ENCODE data around the gene RAPGEFL1. TPM values are rescaled to one million over a fixed set of nuclear protein-coding genes. Genes with fewer than 3 reads are reported as not detected.

Gene RAPGEFL1
- total RNA-seq, 1 donor from 2014 or later: 24.1 TPM

- no peak overlapping the region for H3K4me3 Mint-ChIP-seq
- no peaks in the 10 kb centered on the region for H3K27me3 Mint-ChIP-seq (ENCODE audit: low read depth)
- peak; percentile 85 for TF ChIP-seq CTCF (conservative IDR thresholded peaks at IDR 0.05)
- H3K9me3 Mint-ChIP-seq: no peaks in the 10 kb centered on the region
- no peak for DNase-seq (ENCODE audit: low read depth, low spot score)
- peak overlapping the region; percentile 37 for H3K27ac Mint-ChIP-seq (ENCODE audit: unreplicated experiment)
- H3K4me1 Mint-ChIP-seq: peaks cover 3% of the 10 kb centered on the region
- peaks cover 15% of the 10 kb centered on the region for H3K36me3 Mint-ChIP-seq (ENCODE audit: low read depth)
Measured at GRCh38 chr17:40168262-40168832, 8.9 kb upstream of the RAPGEFL1 start.

- H3K27ac Mint-ChIP-seq (ENCODE audit: unreplicated experiment): no peak overlapping the region
- no peaks in the 10 kb centered on the region for H3K9me3 Mint-ChIP-seq
- peaks cover 18% of the 10 kb centered on the region for H3K36me3 Mint-ChIP-seq (ENCODE audit: low read depth)
- H3K4me3 Mint-ChIP-seq: no peak overlapping the region
- no peak for TF ChIP-seq CTCF (conservative IDR thresholded peaks at IDR 0.05)
- DNase-seq (ENCODE audit: low read depth, low spot score): no peak
- peaks cover 11% of the 10 kb centered on the region for H3K4me1 Mint-ChIP-seq
- H3K27me3 Mint-ChIP-seq (ENCODE audit: low read depth): no peaks in the 10 kb centered on the region
Measured at GRCh38 chr17:40170325-40170724, 6.9 kb upstream of the RAPGEFL1 start.

GRCh38 chr17:40171750-40172149, 5.5 kb upstream of the RAPGEFL1 start:
- peaks cover 19% of the 10 kb centered on the region for H3K4me1 Mint-ChIP-seq
- TF ChIP-seq CTCF (conservative IDR thresholded peaks at IDR 0.05): no peak
- H3K9me3 Mint-ChIP-seq: no peaks in the 10 kb centered on the region
- H3K27ac Mint-ChIP-seq (ENCODE audit: unreplicated experiment): no peak overlapping the region
- H3K4me3 Mint-ChIP-seq: no peak overlapping the region
- H3K27me3 Mint-ChIP-seq (ENCODE audit: low read depth): no peaks in the 10 kb centered on the region
- peaks cover 21% of the 10 kb centered on the region for H3K36me3 Mint-ChIP-seq (ENCODE audit: low read depth)
- no peak for DNase-seq (ENCODE audit: low read depth, low spot score)

- Mint-ChIP-seq H3K27me3 (ENCODE audit: low read depth) (no peaks in the 10 kb centered on the region), H3K36me3 (ENCODE audit: low read depth) (peaks cover 20% of the 10 kb centered on the region), H3K4me1 (peaks cover 22% of the 10 kb centered on the region), H3K4me3 (no peak overlapping the region), H3K9me3 (no peaks in the 10 kb centered on the region), H3K27ac (ENCODE audit: unreplicated experiment) (no peak overlapping the region)
- TF ChIP-seq CTCF (conservative IDR thresholded peaks at IDR 0.05): no peak
- no peak for DNase-seq (ENCODE audit: low read depth, low spot score)
Measured at GRCh38 chr17:40173091-40173777, 4.0 kb upstream of the RAPGEFL1 start.

- DNase-seq (ENCODE audit: low read depth, low spot score): no peak
- H3K27me3 Mint-ChIP-seq (ENCODE audit: low read depth): no peaks in the 10 kb centered on the region
- no peaks in the 10 kb centered on the region for H3K9me3 Mint-ChIP-seq
- no peak overlapping the region for H3K4me3 Mint-ChIP-seq
- peaks cover 19% of the 10 kb centered on the region for H3K36me3 Mint-ChIP-seq (ENCODE audit: low read depth)
- H3K27ac Mint-ChIP-seq (ENCODE audit: unreplicated experiment): no peak overlapping the region
- peaks cover 20% of the 10 kb centered on the region for H3K4me1 Mint-ChIP-seq
- TF ChIP-seq CTCF (conservative IDR thresholded peaks at IDR 0.05): no peak
Measured at GRCh38 chr17:40173778-40174135, 3.5 kb upstream of the RAPGEFL1 start.

Measured in neural crest cell (in vitro differentiated cells).